HG02884 (cell line): ENCODE measurements around the gene JADE1.

Experiments
- ATAC-seq: cut with Tn5 transposase; IDR thresholded peaks from one replicate; pipeline ENCODE4 v1.9.1; 2021; ENCODE audit warnings: mild to moderate bottlenecking, moderate library complexity; ENCODE audit not compliant: unreplicated experiment

The JADE1 gene

GRCh38 chr4:128840711-128841318, 31.3 kb downstream of the JADE1 start:
- no peak for ATAC-seq

GRCh38 chr4:128841402-128841801, 31.9 kb downstream of the JADE1 start:
- ATAC-seq = no peak

GRCh38 chr4:128844931-128845330, 35.4 kb downstream of the JADE1 start:
- no peak for ATAC-seq

GRCh38 chr4:128846063-128846462, 36.6 kb downstream of the JADE1 start:
- no peak for ATAC-seq

GRCh38 chr4:128847082-128847724, 37.7 kb downstream of the JADE1 start:
- no peak for ATAC-seq

- ATAC-seq = no peak
Measured at GRCh38 chr4:128848461-128848860, 39.0 kb downstream of the JADE1 start.

GRCh38 chr4:128850252-128850651, 40.8 kb downstream of the JADE1 start:
- no peak for ATAC-seq

- ATAC-seq = no peak
Measured at GRCh38 chr4:128853741-128854140, 44.2 kb downstream of the JADE1 start.

GRCh38 chr4:128854433-128854832, 44.9 kb downstream of the JADE1 start:
- peak; percentile 79 for ATAC-seq

- no peak for ATAC-seq
Measured at GRCh38 chr4:128855621-128856020, 46.1 kb downstream of the JADE1 start.

- ATAC-seq = no peak
Measured at GRCh38 chr4:128856246-128856645, 46.7 kb downstream of the JADE1 start.

- ATAC-seq = no peak
Measured at GRCh38 chr4:128858879-128859671, 49.6 kb downstream of the JADE1 start.

- ATAC-seq = peak; percentile 32
Measured at GRCh38 chr4:128859887-128860677, 50.6 kb downstream of the JADE1 start.

- peak; percentile 15 for ATAC-seq
Measured at GRCh38 chr4:128861856-128862518, 52.5 kb downstream of the JADE1 start.

GRCh38 chr4:128862608-128863311, 53.3 kb downstream of the JADE1 start:
- peak; percentile 73 for ATAC-seq

- no peak for ATAC-seq
Measured at GRCh38 chr4:128863312-128864075, 54.0 kb downstream of the JADE1 start.

- no peak for ATAC-seq
Measured at GRCh38 chr4:128865132-128865531, 55.6 kb downstream of the JADE1 start.

GRCh38 chr4:128866269-128866668, 56.8 kb downstream of the JADE1 start:
- no peak for ATAC-seq

GRCh38 chr4:128866691-128867090, 57.2 kb downstream of the JADE1 start:
- ATAC-seq = no peak
